GM18511 (cell line): Measurements from ENCODE around the gene PIEZO2.

ENCODE experiments used
- ATAC-seq: cut with Tn5 transposase; IDR thresholded peaks from one replicate; pipeline ENCODE4 v1.9.1; 2021; ENCODE audit warnings: mild to moderate bottlenecking, moderate library complexity; ENCODE audit not compliant: unreplicated experiment

Gene PIEZO2

GRCh38 chr18:11113937-11114336 is 35.4 kb downstream of the PIEZO2 start:
- no peak for ATAC-seq

GRCh38 chr18:11113046-11113548 is 36.3 kb downstream of the PIEZO2 start:
- no peak for ATAC-seq

DNA sequence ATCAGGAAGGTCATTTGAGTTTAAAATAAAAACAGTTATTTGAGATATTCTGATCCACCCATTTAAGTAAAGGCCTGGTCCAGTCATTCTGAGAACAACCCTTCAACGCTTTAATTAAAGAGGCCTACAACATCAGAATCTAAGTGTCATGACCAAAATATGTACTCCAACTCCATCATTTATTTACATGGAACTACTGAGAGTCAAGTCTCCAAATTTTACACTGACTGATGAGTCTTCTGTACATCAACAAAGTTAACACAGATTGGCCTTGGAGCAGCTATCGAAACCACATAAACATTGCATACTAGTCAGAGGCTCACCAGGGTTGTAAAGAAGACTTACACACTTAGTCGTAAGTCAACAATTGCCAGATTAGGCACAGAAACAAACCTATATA is 37.1 kb downstream of the PIEZO2 start:
- ATAC-seq = no peak

GRCh38 chr18:11110509-11110908 is 38.9 kb downstream of the PIEZO2 start:
- ATAC-seq = no peak

DNA sequence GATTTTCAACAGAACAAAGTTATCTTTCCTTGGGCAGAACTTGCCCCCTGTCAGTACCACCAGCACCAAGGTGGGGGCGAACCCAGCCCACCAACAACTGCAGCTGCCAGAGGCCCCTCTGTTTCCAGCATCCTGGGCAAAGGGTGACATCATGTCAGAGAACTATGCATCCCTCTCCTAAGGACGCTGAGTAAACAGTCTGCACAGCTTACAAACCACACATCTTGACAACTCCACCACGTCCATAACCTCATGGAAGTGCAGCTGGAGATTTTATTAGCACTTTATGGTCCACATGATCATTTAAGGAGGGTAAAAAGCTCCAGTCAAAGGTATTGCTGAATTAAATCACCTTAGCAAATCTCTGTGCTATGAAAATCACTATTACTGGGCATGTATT is 40.4 kb downstream of the PIEZO2 start:
- ATAC-seq = no peak

DNA sequence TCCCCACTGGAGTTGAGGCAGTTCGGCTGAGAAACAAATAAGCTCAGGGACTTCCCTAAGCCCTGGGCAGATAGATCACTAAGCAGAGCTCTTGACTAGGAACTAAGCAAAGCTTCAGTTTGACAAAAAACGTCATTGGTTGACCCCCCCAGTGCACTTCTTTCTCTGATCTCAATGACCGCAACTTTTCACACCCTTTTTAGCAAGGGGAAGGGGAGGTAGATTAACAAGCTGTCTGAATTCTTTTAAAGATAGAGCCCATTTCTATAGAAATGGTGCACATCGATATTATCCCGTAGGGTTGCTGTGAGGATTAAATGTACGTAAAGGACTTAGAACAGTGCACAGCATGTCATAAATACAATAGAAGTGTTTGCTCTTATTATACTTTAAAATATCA is 42.5 kb downstream of the PIEZO2 start:
- no peak for ATAC-seq

DNA sequence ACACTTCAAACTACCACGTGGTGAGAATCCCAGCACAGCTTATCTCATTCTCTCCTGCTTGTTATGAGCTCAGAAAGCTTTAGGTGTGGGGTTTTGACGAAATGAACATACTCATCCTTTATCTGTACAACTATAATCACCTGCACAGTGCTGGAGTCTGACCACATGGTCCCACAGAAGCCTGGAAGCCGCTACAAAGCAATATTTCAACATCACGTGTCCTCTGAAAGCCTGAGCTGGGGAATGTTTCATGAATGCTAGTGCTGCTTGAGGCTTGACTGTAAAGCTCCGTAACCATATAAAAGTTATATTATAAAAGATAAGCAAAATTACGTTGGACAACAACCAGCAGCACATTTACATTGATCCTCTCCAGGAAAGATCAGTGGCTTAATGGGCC is 43.9 kb downstream of the PIEZO2 start:
- no peak for ATAC-seq

GRCh38 chr18:11104307-11104706 is 45.1 kb downstream of the PIEZO2 start:
- ATAC-seq = no peak

DNA sequence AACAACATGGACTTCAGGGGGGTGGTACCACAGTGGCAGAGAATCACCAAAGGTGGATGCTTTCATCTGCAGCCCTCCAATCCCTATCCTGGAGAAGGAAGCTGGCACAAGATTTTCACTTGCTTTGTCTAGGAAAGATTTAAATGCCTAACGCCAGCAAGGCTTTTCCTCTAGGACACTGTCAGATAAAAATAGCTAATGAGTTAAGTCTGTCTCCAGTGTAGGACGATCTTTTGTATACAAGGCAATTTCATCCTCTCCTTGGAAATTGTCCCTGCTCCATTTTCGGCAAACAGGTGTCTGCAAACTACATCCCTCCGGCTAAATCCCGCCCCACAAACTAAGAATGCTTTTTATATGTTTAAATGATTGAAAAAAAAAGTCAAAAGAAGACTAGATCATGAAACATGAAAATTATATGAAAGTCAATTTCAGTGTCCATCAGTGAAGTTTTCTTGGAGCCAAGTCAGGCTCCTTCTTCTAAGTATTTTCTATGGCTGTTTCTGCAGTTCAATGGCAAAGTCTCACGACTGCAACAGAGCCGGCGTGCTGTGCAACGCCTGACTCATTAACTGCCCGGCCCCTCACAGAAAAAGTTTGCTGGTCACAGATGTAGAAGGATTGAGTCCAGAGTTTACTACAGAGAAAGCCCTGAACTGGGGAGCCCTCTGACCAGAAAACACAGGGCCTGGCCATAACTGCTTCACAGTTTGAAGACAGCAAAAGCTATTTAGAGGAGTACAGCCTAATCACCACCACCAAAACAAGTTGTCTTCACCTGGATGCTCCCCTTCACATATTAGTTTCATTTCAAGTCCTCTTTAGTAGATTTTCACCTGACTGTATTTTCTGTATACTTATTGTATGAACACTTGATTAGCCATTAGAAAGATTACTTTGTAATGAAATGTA is 52.3 kb downstream of the PIEZO2 start:
- ATAC-seq = no peak

DNA sequence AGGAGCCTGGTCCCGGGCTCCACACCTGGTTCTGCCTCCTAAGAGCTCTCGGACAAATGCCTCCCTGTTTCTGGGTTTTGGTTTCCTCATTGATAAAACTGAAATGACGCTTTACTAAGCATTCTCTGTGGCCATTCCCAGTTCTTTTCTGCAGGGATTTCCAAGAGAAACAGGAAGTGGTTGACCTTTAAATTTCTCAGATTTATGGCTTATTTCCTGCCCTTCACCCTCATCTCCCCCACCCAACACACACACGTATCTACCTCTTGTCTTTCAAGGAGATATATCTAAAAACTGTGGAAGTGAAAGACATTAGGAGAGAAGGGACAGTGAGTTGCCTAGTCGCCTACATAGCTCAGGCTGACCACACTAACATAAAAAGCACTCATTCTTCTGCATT is 53.0 kb downstream of the PIEZO2 start:
- no peak for ATAC-seq

DNA sequence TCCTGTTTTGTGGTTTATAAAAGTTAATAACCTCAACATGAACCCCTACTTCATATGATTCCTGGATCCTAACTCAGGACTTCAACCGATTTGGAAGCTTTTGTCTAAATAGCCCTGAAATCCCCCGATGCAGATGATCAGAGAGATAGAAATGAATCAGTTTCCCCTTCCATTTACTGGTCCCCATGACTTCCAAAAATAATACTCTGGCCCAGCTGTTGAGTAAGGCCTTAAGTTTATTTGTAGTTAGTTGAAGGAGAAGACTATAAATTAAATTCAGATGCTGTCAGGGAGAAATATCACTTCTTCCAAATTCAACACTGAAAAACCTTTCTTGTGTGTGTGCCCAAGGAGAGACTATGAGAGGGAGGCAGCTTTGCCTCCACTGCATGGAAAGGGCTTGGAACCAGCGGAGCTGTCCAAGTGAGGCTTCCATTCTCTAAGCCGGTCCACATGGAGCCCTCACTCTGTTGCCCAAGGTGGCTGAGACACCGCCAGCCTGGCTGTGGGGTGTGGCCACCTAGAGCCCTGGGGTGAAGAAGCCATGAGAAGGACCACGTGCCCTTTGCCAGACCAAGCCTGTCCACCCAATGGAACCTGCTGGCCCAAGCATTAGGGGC is 53.6 kb downstream of the PIEZO2 start:
- ATAC-seq = no peak

- no peak for ATAC-seq
Observed at GRCh38 chr18:11095211-11095610, 54.2 kb downstream of the PIEZO2 start.

GRCh38 chr18:11091746-11092145 is 57.6 kb downstream of the PIEZO2 start:
- no peak for ATAC-seq

DNA sequence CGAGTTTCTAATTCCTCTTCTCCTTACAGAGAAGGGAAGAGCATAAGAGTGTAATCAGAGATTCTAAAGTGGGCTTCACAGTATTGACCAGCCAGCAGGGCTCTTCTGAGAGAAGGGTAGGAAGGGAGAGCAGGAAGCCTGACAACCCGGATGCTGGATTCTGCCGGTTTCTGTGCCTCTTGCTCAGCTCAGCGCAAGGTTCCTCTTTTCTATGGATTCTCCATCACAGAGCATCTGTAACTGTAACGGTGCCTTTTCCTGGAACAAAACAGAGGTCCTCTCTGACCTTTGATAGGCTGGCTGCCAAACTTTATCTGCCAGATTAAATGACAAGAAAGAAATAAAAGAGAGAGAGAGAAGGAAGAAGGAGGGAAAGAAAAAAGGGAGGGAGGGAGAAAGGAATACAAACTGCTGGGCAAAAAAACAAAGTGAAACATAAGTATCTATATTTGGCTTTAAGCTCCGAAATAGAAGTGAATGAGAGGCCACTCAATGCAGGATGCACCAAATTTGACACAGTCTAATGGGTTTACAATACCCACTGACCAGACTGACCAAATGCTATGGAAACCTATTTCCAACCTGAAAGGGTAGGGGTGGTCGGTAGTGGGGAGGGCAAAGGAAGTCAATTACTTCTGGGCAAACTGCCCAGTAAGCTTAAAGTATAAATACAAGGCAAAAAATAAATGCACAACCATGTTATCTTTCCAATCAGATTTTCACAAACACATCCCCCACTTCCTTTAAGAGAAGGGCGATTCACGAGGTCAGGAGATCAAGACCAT is 59.2 kb downstream of the PIEZO2 start:
- no peak for ATAC-seq

GRCh38 chr18:11081009-11081532 is 68.3 kb downstream of the PIEZO2 start:
- peak; percentile 85 for ATAC-seq

DNA sequence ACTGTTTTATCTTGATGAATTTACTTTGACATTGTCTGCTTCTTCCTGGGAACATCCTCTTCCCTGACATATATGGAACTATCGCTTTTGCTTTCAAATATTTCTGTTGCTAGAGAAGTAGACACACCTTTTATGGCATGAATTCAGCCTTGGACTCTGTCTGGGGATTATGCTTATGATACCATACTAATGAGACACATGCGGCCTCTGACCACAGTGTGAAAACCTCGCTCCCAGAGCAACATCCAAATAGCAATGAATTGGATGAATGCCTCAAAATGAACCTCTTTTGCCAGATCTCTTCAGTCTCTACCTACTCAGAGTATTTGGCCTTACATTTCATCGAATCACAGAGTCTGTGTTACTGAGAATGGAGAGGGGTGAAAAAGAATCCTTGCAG is 70.9 kb downstream of the PIEZO2 start:
- no peak for ATAC-seq

DNA sequence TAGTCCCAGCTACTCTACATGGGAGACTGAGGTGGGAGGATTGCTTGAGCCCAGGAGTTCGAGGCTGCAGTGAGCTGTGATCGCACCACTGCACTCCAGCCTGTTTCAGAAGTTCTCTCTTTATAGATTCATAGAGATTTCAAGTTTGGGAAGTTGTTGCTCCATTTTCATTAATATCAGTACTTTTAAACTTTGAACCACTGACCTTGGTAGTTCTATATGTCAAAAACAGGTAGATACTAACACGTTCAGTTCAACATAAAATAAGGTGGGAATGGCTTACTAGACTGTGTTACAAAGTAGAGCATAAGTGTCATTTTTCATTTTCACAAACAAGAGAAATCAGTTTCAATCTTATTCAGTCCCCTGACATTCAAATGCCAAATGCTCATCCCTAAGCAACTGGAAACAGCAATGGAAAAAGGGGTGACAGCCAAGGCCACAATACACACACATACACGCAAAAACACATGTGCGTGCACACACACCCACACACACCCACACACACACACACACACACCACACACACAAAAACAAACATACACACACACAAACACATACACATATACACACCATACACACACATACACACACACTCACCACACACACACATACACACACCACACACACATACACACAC is 71.7 kb downstream of the PIEZO2 start:
- no peak for ATAC-seq

- ATAC-seq = no peak
Observed at GRCh38 chr18:11074889-11075288, 74.5 kb downstream of the PIEZO2 start.

GRCh38 chr18:11073971-11074370 is 75.4 kb downstream of the PIEZO2 start:
- ATAC-seq = no peak

DNA sequence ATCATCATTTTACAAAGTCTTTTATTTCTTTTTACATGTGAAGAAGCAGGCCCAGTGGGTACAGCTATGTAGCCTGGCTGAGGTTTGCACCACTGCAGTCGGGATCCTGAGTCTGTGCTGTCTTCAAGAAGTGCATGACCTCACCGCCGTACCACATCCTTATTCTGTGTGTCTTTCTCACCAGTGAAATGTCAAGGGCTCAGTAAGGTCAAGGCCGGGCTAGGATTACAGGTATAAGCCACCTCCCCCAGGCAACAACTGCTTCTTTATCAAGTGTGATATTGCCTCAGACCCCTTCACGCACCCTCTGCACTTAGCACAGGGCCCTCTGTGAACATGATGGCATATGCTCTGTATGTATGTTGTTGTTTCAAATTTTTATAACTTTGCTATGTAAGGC is 76.7 kb downstream of the PIEZO2 start:
- no peak for ATAC-seq

- ATAC-seq = no peak
Observed at GRCh38 chr18:11071300-11071699, 78.1 kb downstream of the PIEZO2 start.
